GM20000 (cell line): Measurements from ENCODE around the gene FBXW7.
A peak's percentile ranks its signal among the peaks of the same experiment; 100 is the strongest.

Experiments
- DNase-seq: peaks from one replicate; pipeline ENCODE4 v3.0.0; 2012; ENCODE audit warnings: low spot score
- TF ChIP-seq, protein P1 (sequence below): IDR thresholded peaks from 2 replicates; pipeline ENCODE4 v1.5.1; 2012; ENCODE audit warnings: mild to moderate bottlenecking, control low read depth; ENCODE audit errors: extremely low read depth, missing control alignments

The FBXW7 gene

DNA sequence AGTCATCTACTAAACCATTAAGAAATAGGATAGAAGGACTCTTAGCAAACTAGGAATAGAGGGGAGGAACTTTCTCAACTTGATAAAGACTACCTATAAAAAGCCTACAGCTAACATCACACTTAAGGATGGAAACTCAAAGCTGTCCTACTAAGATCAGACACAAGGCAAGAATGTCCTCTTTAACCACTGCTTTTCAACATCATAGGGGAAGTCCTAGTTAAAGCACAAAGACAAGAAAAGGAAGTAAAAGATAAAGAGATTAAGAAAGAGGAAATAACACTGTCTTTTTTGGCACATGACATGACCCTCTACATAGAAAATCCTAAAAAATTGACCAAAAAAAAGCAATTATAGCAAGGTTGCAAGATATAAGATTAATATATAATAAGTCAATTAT, 136.6 kb downstream of the FBXW7 start:
- DNase-seq, result peak; percentile 9
- TF ChIP-seq, protein P1, sequence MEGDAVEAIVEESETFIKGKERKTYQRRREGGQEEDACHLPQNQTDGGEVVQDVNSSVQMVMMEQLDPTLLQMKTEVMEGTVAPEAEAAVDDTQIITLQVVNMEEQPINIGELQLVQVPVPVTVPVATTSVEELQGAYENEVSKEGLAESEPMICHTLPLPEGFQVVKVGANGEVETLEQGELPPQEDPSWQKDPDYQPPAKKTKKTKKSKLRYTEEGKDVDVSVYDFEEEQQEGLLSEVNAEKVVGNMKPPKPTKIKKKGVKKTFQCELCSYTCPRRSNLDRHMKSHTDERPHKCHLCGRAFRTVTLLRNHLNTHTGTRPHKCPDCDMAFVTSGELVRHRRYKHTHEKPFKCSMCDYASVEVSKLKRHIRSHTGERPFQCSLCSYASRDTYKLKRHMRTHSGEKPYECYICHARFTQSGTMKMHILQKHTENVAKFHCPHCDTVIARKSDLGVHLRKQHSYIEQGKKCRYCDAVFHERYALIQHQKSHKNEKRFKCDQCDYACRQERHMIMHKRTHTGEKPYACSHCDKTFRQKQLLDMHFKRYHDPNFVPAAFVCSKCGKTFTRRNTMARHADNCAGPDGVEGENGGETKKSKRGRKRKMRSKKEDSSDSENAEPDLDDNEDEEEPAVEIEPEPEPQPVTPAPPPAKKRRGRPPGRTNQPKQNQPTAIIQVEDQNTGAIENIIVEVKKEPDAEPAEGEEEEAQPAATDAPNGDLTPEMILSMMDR, result no peak

DNA sequence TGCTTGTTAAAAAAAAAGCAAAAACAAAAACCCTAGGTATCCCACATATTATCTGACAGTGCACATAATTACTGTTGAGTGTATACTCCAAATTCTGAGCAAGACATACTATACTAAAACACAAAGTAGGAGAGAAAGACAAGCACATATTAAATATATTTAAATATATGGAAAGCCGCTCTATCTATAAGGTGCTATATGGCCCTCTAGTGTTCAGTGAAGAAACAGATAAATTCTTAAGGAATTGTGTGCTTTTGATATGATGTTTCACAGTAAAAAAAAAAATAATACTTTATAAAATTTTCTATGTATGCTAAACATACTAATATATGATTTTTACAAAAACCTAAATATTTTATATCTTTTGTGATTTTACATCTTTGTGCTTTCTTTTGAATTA, 137.8 kb downstream of the FBXW7 start:
- TF ChIP-seq, protein P1, result no peak
- DNase-seq, result no peak

DNA sequence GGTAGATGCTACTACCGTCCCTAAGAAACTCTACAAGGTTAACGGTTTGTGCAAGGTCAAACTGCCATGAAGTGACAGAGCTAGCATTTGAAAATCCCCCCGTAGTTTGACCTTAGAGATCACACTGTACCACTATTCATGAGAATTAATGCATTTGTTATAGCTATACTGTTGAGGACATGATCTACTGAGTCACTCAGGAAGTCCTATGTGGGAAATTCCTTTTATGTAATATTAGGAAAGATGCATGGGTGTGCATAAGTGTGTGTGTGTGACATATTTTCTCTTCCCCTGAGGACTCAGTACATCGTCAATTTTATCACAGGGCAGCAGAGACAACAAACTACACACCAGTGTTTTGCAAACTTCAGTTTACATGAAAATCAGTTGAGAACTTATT, 141.1 kb downstream of the FBXW7 start:
- TF ChIP-seq, protein P1, result no peak
- DNase-seq, result no peak

DNA sequence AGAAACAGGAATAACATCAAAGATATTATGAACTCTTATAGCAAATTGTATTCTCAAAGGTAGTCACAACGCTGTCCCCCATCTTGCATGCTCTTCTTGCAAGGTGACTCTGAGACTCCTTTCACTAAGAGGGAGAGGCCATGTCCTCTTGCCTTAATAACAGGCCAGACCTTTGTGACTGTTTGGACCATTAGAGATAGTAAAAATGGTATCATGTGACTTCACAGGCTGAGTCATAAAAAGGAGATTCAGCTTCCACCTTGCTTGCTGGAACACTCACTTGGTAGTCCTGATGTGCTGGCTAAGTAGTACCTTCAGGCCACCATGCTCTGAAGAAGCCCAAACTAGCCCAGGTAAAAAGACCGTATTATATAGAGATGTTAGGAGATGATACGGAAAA, 143.8 kb downstream of the FBXW7 start:
- TF ChIP-seq, protein P1, result no peak

DNA sequence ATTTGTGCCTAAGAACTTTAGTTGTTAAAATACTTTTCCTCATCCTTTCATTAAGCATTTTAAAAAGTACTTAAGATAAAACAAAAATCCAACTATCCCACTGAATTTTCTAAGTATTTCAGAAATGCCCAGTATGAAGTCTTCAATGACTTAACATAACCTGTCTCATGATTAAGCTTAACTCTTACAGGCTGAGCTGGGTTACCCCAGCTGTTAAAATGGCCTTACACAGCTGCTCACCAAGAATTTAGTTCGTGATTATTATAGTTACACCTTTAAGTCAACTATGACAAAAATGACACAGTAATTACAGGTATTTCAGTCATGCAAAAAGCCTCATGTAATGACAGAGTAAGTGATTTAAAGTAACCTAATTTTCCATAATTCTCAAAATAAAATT, 145.7 kb downstream of the FBXW7 start:
- TF ChIP-seq, protein P1, result no peak
- DNase-seq, result no peak

More for the DNA sequence above, 143.8 kb downstream of the FBXW7 start:
- no peak for DNase-seq

DNA sequence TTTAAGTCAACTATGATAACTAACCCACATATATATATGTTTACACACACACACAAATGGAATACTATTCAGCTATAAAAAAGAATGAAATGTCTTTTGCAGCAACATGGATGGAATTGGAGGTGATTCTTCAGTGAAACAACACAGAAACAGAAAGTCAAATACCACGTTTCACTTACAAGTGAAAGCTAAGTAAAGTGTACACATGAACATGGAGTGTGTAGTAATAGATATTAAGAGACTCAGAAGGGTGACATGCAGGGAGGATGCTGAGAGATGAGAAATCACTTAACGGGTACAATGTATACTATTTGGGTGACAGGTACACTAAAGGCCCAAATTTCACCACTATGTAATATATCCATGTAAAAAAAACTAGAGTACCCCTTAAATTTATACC, 146.5 kb downstream of the FBXW7 start:
- DNase-seq, result no peak
- TF ChIP-seq, protein P1, result no peak

DNA sequence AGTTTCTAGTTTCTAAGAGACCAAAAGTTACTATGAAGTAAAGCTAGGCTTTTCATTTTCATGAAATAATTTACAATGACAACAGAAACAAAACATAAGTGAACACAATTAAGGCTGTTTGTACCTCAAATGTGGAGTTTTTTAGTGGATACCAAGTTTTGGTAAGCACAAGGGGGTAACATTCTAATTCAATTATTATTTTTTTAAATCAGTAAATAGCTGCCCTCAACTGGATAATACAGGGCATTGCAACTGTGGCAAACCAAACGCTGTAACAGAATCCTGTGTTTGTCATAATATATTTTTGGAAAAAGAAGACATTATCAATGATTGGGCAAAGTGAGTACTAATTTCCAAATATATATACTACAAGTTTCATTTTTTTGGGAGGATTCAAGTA, 150.3 kb downstream of the FBXW7 start:
- TF ChIP-seq, protein P1, result peak; percentile 16
- no peak for DNase-seq
